Neural crest cell (in vitro differentiated cells): ENCODE data around the gene USP49. TPM values are rescaled to one million over a fixed set of nuclear protein-coding genes. Genes with fewer than 3 reads are reported as not detected.
"Not testable (repeated sequence)": the region's sequence is repeated elsewhere in the genome, so short reads cannot be mapped to it uniquely, and the experiment has no call there.

ENCODE experiments used
- DNase-seq: peaks from one replicate; pipeline ENCODE4 v3.0.0; 2021; ENCODE audit warnings: low read depth, mixed read lengths, low spot score
- H3K27ac Mint-ChIP-seq: one replicate; pipeline ENCODE4 v1.8.0; 2021; ENCODE audit warnings: mild to moderate bottlenecking, mixed read lengths; ENCODE audit not compliant: unreplicated experiment
- H3K27me3 Mint-ChIP-seq: 2 replicates; pipeline ENCODE4 v1.8.0; 2021; ENCODE audit warnings: low read depth, mild to moderate bottlenecking, mixed read lengths
- H3K36me3 Mint-ChIP-seq: 2 replicates; pipeline ENCODE4 v1.8.0; 2021; ENCODE audit warnings: low read depth, mild to moderate bottlenecking, mixed read lengths
- H3K4me1 Mint-ChIP-seq: 2 replicates; pipeline ENCODE4 v1.8.0; 2021; ENCODE audit warnings: mixed read lengths
- H3K4me3 Mint-ChIP-seq: one replicate; pipeline ENCODE4 v1.8.0; 2021; ENCODE audit warnings: mild to moderate bottlenecking, mixed read lengths
- H3K9me3 Mint-ChIP-seq: 2 replicates; pipeline ENCODE4 v1.8.0; 2021; ENCODE audit warnings: mixed read lengths
- CTCF ChIP-seq: fragments of 200-600 bp; sonication (generic); conservative IDR thresholded peaks from 2 replicates; pipeline ENCODE4 v1.5.0; 2021; ENCODE audit warnings: antibody characterized with exemption, mild to moderate bottlenecking
- total RNA-seq: library from RNA; stranded (reverse); gene quantifications from 2 replicates; pipeline ENCODE4 v1.2.1, GENCODE V29; 2021

USP49 gene
- total RNA-seq, 1 donor from 2014 or later = 25.1 TPM

- no peak for DNase-seq
- Mint-ChIP-seq H3K4me1 (peaks cover 18% of the 10 kb centered on the region), H3K36me3 (no peaks in the 10 kb centered on the region), H3K27me3 (no peaks in the 10 kb centered on the region), H3K4me3 (no peak overlapping the region), H3K27ac (no peak overlapping the region), H3K9me3 (no peaks in the 10 kb centered on the region)
- no peak for TF ChIP-seq CTCF
Observed at GRCh38 chr6:41771058-41771983, 123.9 kb downstream of the USP49 start.

- Mint-ChIP-seq H3K36me3 (no peaks in the 10 kb centered on the region), H3K9me3 (no peaks in the 10 kb centered on the region), H3K4me3 (no peak overlapping the region), H3K4me1 (peaks cover 18% of the 10 kb centered on the region), H3K27me3 (no peaks in the 10 kb centered on the region), H3K27ac (no peak overlapping the region)
- no peak for DNase-seq
- TF ChIP-seq CTCF = no peak
Observed at GRCh38 chr6:41770381-41771057, 124.7 kb downstream of the USP49 start.

GRCh38 chr6:41769376-41769775 is 125.8 kb downstream of the USP49 start:
- H3K36me3 Mint-ChIP-seq = no peaks in the 10 kb centered on the region
- no peak overlapping the region for H3K4me3 Mint-ChIP-seq
- H3K27me3 Mint-ChIP-seq = no peaks in the 10 kb centered on the region
- no peak for DNase-seq
- no peak for TF ChIP-seq CTCF
- H3K9me3 Mint-ChIP-seq = no peaks in the 10 kb centered on the region
- no peak overlapping the region for H3K27ac Mint-ChIP-seq
- peaks cover 18% of the 10 kb centered on the region for H3K4me1 Mint-ChIP-seq

GRCh38 chr6:41768545-41769308 is 126.4 kb downstream of the USP49 start:
- Mint-ChIP-seq H3K4me1 (peaks cover 18% of the 10 kb centered on the region), H3K9me3 (no peaks in the 10 kb centered on the region), H3K27ac (no peak overlapping the region), H3K27me3 (no peaks in the 10 kb centered on the region), H3K4me3 (no peak overlapping the region), H3K36me3 (no peaks in the 10 kb centered on the region)
- TF ChIP-seq CTCF = no peak
- DNase-seq = no peak

GRCh38 chr6:41767112-41767833 is 127.9 kb downstream of the USP49 start:
- Mint-ChIP-seq H3K36me3 (no peaks in the 10 kb centered on the region), H3K4me3 (no peak overlapping the region), H3K27me3 (peaks cover 2% of the 10 kb centered on the region), H3K27ac (no peak overlapping the region), H3K9me3 (no peaks in the 10 kb centered on the region), H3K4me1 (peaks cover 18% of the 10 kb centered on the region)
- peak; percentile 16 for DNase-seq
- no peak for TF ChIP-seq CTCF

GRCh38 chr6:41766043-41766664 is 129.0 kb downstream of the USP49 start:
- not testable (repeated sequence) for H3K4me3 Mint-ChIP-seq, H3K27ac Mint-ChIP-seq, H3K9me3 Mint-ChIP-seq, H3K36me3 Mint-ChIP-seq, DNase-seq, H3K27me3 Mint-ChIP-seq
- peaks cover 18% of the 10 kb centered on the region for H3K4me1 Mint-ChIP-seq
